Measurements from ENCODE around the gene PDK2.

The PDK2 gene

GRCh38 chr17:50094753-50095619, at the start of gene PDK2:
Gene PDK2, plus strand, starts transcription at chr17:50095351. Its CDS starts 85 bp downstream, at chr17:50095436.
- peak; percentile 100 for DNase-seq (ENCODE audit: low spot score)

- no peak for DNase-seq (ENCODE audit: low spot score)
Measured at GRCh38 chr17:50046179-50046578, 49.0 kb upstream of the PDK2 start.

DNA sequence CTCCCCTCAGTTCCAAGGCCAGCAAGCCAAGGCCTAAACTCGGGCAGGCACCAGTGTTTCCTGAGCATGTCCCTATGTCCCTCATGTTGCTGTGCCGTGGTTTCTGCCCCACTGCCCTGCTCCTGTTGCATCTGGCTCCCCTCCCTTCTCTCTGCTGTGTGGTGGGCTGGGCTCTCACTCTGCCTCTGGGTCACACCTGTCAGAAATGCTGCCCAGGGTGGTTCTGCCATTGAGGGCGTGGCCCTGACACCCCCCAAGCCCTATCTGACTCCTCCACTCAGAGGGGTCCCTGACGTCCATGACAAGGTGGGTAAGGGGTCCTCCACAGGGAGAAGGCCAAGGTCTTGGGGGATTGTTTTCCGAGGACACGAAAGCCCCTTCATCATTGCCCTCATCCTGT, 48.5 kb upstream of the PDK2 start:
- no peak for DNase-seq (ENCODE audit: low spot score)

- no peak for DNase-seq (ENCODE audit: low spot score)
Measured at GRCh38 chr17:50047083-50047482, 48.1 kb upstream of the PDK2 start.

DNA sequence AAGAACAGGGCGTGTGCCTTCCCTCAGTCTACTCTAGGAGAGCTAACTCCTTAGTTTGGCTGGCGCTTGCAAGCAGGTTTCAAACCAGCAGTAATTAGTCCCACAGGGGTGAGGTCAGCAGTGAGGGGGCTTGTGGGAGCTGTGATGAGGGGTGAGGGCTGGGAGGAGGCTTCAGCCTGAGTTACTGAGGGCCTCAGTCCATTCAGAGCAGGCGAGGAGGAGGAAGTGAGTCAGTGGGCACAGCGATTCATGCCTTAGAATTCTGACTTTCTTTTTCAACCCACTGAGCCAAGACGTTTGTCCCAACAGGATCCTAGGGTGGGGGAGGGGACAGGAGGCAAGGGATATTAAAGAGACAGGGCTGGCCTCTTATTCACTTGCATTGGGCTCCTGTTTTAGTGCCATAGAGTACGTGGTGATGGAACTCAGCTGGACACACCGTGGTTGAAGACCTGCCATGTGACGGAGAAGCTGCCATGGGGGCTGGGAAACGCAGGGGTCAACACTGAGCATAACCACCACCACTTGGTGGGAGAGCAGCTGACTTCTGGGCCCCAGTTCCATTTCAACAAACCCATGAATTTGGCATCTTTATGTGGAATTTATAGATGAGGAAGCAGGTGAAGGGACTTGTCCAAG, 47.5 kb upstream of the PDK2 start:
- no peak for DNase-seq (ENCODE audit: low spot score)

- DNase-seq (ENCODE audit: low spot score): no peak
Measured at GRCh38 chr17:50048146-50048720, 46.9 kb upstream of the PDK2 start.

DNA sequence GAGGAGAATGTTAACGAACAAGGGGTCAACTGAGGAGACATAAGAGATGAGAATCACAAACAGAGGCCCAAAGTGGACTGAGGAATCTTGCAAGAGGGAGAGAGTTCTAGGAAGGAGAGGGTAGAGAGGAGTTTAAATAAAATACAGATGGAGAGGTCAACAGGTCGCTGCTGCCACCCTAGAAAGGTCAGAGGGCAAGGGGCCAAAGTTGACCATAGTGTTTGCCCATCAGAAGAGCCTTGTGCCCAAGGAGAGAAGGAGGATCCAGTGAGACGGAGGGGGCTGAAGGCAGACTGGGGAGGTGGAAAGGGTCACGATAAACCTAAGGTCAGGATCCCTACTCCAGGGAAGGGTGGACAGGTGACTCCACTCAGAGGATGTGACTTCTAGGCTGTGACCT, 46.2 kb upstream of the PDK2 start:
- DNase-seq (ENCODE audit: low spot score): no peak

- DNase-seq (ENCODE audit: low spot score): no peak
Measured at GRCh38 chr17:50049636-50050035, 45.5 kb upstream of the PDK2 start.

- DNase-seq (ENCODE audit: low spot score): no peak
Measured at GRCh38 chr17:50050431-50051032, 44.6 kb upstream of the PDK2 start.

DNA sequence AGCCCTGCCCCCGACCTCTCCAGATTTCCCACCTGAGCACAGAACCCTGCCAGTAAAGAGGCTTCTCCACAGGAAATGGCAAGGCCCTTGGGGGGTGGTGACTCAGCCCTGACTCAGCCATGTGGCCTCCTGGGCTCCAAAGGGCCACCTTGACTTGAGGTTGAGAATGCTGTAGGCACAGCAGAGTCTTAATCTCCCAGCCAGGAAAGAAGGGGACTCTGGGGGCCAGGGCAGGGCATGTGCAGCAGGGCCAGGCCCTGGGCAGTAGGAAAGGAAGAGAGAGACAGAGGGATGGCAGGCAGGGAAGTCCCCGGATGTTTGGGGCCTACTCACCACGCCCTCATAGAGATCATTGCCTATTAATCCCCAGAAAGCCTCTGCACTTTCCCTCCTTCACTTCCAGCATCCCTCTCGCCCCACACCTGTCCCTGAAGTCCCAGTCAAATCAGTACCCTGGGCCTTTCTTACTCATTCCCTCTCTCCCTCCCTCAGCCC, 44.0 kb upstream of the PDK2 start:
- no peak for DNase-seq (ENCODE audit: low spot score)

- DNase-seq (ENCODE audit: low spot score): no peak
Measured at GRCh38 chr17:50051606-50052005, 43.5 kb upstream of the PDK2 start.

DNA sequence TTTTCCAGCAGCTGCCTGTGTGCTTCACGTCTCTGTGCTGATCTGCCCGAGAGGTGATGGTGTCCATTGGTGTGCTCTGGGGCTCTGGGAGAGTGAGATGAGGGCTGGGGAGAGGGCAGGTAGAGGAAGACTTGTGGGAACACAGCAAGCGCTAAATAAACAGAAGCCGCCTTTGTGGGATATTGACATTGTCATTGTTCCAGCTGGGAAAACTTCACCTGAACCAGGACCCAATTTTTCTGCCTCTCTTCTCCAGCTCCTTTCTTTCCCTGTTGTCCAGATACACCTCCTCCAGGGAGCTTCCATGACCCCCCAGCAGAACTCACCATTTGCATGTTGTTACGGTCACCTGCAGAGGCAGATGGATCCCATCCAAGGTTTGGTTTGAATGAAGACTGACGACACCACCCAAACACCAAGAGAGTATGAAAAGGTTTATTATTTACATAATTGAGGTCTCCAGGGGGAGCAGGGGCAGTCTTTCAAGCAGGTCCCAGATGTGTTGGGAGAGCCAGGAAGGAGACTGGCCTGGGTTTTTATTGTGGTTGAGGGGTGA, 42.8 kb upstream of the PDK2 start:
- no peak for DNase-seq (ENCODE audit: low spot score)

- no peak for DNase-seq (ENCODE audit: low spot score)
Measured at GRCh38 chr17:50052822-50053653, 42.1 kb upstream of the PDK2 start.

DNA sequence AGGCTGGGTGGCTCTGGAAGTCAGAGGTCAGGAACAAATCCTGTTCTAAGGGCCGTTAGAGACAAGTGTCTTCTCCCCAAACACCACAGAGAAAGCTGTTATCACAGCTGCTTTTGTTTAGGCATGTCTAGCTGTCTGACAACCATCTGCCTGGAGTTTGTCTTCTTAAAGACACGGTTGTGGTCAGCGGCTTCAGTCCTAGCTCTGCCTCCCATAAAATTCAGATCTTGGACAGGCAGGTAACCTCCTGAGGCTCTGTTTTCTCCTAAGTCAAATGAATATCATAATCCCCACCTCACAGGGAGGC, 41.5 kb upstream of the PDK2 start:
- no peak for DNase-seq (ENCODE audit: low spot score)

GRCh38 chr17:50055055-50055425, 40.1 kb upstream of the PDK2 start:
- no peak for DNase-seq (ENCODE audit: low spot score)

DNA sequence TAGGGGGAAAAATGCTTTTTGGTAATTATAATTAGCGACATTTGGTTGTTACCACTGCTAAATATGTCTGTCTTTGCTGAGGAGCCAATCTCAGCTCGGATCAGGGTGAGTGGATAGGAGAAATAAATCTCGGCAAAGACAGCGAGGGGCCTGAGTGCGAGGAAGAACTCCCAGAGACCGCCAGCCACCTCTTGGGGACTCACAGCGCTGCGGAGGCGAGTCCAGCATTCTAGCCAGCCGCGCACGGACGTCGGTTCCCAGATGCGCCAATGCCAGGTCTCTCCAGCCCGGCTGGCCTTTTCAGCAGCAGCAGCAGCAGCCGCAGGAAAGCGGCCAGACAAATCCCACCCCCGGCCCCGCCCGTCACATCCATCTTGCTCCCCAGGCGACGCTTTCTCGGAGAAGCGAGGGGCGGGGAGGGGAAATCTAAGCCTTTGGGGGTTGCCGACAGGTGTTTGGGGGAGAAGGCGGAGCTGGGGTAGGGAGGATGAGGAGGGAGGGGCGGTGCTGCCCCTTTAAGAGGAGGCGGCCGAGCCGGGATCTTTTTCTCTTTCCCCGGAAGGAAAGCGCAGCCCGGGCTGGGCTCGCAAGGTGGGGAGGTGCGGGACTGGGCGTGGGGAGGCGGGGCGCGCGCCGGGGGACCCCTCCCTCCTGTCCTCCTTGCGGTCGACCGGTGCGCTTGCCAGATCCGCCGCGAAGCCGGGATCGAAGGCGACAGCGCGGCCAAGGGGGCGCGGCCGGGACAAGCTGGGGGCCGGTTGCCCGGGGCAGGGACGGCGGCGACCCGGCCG, 39.5 kb upstream of the PDK2 start, which contains the start of gene ITGA3:
Gene ITGA3 (plus strand): TSS at position 685 of the 791 bp plus-strand sequence. CDS start 330 bp downstream, outside the sequence.
- peak; percentile 73 for DNase-seq (ENCODE audit: low spot score)

- DNase-seq (ENCODE audit: low spot score): peak; percentile 93
Measured at GRCh38 chr17:50056217-50056960, 38.8 kb upstream of the PDK2 start.

GRCh38 chr17:50056961-50057330, 38.2 kb upstream of the PDK2 start:
- no peak for DNase-seq (ENCODE audit: low spot score)

DNA sequence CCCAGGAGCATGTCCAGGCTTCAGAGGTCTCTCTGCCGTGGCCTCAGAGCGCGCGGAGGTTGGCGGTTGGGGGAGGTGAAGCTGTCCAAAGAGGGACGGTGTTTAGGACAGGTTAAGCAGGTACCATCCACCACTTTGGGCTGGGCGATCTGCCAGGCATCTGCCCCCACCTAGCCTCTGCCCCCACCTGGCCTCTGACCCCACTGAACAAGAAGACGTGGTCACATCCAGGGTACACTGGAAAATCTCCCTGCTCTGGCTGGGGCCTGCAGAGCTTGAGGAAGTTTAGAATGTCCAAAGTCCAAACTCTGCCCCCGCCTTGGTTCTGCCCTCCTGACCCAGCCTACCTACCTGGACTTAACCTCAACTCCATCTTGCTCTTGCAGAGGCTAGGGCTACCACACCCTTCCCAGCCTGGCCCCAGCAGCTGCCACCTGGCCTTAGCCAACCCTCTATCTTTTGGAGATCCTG, 37.6 kb upstream of the PDK2 start:
- DNase-seq (ENCODE audit: low spot score): peak; percentile 34
